Lower leg skin (tissue), 4 donors: ENCODE results near the gene BNC2. TPM values are rescaled to one million over a fixed set of nuclear protein-coding genes. Genes with fewer than 3 reads are reported as not detected.
A peak's percentile ranks its signal among the peaks of the same experiment; 100 is the strongest.

Source experiments
- DNase-seq, 2 donors: peaks; one replicate each; pipeline ENCODE4 v3.0.0-alpha.2; 2019; ENCODE audit warnings: low spot score in 2 of 2
- H3K4me3 ChIP-seq: fragments of 200-600 bp; sonication (generic); 2 replicates; pipeline ENCODE4 v1.5.1; 2017; ENCODE audit warnings: mild to moderate bottlenecking, low read depth; ENCODE audit not compliant: poor library complexity, severe bottlenecking
- POLR2A ChIP-seq, 2 donors: fragments of 450-650 bp; IDR thresholded peaks; one replicate each; pipeline ENCODE4 v1.6.1; 2016 to 2017; ENCODE audit warnings: antibody characterized with exemption in 2 of 2, mild to moderate bottlenecking in 1 of 2, moderate library complexity in 1 of 2
- WGBS, 2 donors: methylation state at CpG; one replicate each; pipeline ENCODE4 v1.1.5; 2018; 5-methylcytosine and 5-hydroxymethylcytosine counted together
- intact Hi-C: fragments of 100-400 bp; cut with DNase I; formaldehyde crosslinking; loops from one replicate; pipeline ENCODE4 v1.15.0; 2023; ENCODE audit warnings: low total_unique reads
- total RNA-seq, 4 donors: library from RNA; depleted of rRNA; stranded (reverse); fragments of >200 nt; gene quantifications; one replicate each; pipeline ENCODE4 v1.1.0, GENCODE V29; 2016
- TF ChIP-seq, protein P1 (sequence below), 3 donors: fragments of 450-650 bp; IDR thresholded peaks; one replicate each; pipeline ENCODE4 v1.5.1; 2016; ENCODE audit warnings: antibody characterized with exemption in 3 of 3, mild to moderate bottlenecking in 3 of 3, moderate library complexity in 2 of 3

The BNC2 gene
- total RNA-seq, 4 donors from 2014 or later, result 1.7 to 8.5 (median 3.7) TPM

DNA sequence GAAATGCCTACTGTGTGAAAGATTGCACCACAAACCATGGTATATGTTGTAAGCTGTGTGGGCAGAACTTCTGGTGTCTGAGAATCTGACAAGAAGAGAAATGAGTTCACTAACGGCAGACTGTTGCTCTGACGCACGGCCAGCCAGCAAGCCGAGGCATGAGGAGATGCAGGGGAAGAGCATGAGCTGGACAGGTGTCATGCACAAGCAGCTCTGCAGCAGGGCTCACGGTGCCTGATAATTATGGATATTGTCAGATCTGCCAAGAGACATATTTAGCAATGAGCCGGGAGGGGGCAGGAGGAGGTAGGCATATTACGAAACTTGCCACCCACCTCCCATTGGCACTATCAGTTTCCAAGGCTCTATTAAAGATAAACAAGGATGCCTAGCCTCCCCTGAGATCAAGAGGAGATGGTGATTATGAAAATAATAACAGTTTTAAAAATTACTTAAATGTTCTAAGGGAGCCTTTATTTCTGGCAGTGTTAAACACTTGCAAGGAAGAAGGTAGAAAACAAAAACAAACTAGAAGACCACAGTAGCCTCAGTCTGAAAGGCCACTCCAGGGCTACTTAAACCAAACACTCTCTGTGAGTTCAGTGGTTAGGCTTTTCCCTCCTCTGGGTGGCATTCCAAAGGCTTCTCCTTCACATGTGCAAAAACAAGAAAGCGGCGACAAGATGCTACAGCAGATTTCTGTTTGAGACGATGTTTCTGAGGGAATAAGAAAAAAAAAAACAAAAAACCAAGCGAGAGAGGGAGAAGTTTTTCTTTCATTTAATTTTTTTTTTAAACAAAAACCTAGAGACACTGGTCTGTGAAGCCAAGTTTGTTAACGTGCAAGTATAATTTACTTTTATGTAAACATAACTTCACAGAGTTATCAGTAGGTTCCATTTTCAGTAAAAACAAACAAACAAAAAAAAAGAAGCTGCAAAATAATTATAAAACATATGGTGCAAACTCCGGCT is 339.5 kb downstream of the BNC2 start:
- peak in 1 of 2 donors; percentile 41 for DNase-seq
- TF ChIP-seq, protein P1, sequence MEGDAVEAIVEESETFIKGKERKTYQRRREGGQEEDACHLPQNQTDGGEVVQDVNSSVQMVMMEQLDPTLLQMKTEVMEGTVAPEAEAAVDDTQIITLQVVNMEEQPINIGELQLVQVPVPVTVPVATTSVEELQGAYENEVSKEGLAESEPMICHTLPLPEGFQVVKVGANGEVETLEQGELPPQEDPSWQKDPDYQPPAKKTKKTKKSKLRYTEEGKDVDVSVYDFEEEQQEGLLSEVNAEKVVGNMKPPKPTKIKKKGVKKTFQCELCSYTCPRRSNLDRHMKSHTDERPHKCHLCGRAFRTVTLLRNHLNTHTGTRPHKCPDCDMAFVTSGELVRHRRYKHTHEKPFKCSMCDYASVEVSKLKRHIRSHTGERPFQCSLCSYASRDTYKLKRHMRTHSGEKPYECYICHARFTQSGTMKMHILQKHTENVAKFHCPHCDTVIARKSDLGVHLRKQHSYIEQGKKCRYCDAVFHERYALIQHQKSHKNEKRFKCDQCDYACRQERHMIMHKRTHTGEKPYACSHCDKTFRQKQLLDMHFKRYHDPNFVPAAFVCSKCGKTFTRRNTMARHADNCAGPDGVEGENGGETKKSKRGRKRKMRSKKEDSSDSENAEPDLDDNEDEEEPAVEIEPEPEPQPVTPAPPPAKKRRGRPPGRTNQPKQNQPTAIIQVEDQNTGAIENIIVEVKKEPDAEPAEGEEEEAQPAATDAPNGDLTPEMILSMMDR (IDR thresholded peaks at IDR 0.05), result no peak
- no peak for TF ChIP-seq POLR2A (IDR thresholded peaks at IDR 0.05)
- WGBS, 2 donors, result 61 to 68% methylated on average over 13 of the region's 13 CpGs
- no peak overlapping the region for H3K4me3 ChIP-seq
- intact Hi-C loops, result no loop called here

DNA sequence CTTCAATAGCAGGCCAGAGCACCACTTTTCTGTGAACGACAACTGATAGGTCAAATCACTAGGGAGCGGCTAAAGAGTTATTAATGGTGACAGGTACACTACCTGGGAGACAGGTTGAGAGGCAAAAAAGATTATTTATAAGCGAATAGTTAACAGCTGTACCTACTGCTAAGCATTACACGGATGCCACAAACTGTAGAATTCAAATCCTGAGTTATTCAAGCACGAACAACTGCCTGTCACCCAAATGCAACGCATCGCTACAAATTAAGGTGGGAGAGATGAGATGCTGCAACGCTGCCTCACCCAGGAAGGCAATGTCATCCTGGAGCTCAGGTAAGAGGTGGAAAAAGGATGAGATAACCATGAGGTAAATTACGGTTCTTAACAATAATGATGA is 342.9 kb downstream of the BNC2 start:
- H3K4me3 ChIP-seq, result no peak overlapping the region
- intact Hi-C loops, result no loop called here
- TF ChIP-seq, protein P1 (IDR thresholded peaks at IDR 0.05), result no peak
- no peak for TF ChIP-seq POLR2A (IDR thresholded peaks at IDR 0.05)
- no peak for DNase-seq
- 81 to 88% methylated on average over 9 of the region's 9 CpGs for whole genome bisulfite sequencing, 2 donors

DNA sequence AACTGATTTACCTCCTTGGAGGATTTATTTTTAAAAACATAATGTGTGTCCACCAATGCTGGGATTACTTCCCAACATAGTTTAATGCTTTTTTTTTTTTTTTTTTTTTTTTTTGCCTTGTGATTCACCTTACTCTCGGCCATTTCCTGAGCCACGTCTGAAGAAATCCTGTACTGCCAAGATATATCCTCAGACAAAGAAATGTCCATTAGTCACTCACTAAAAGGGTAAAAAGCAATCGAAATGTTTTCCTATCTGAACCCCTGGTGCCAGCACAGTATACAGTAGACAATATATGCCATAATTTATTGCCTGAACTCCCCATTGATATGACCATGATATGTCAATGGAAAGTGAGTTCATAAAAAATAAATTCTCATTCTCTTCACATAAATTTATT is 344.1 kb downstream of the BNC2 start:
- intact Hi-C loops, result no loop called here
- no peak overlapping the region for H3K4me3 ChIP-seq
- WGBS, 2 donors, result 78 to 90% methylated on average over 3 of the region's 3 CpGs
- DNase-seq, result no peak
- no peak for TF ChIP-seq POLR2A (IDR thresholded peaks at IDR 0.05)
- TF ChIP-seq, protein P1 (IDR thresholded peaks at IDR 0.05), result no peak

DNA sequence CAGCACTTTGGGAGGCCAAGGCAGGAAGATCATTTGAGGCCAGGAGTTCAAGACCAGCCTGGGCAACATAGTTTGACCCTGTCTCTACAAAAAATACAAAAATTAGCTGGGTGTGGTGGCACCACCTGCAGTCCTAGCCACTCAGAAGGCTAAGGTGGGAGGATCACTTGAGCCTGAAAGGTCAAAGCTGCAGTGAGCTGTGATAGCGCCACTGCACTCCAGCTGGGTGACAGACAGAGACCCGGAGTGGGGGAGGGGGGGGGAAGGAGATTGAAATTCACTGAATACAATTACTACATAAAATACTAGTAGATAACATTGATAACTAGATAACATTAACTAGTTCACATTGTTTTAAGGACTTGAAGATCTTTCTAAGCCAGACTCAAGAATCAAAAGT is 345.6 kb downstream of the BNC2 start:
- DNase-seq, result no peak
- H3K4me3 ChIP-seq, result no peak overlapping the region
- intact Hi-C loops, result no loop called here
- WGBS, 2 donors, result 88 to 98% methylated on average over 2 of the region's 2 CpGs
- no peak for TF ChIP-seq POLR2A (IDR thresholded peaks at IDR 0.05)
- TF ChIP-seq, protein P1 (IDR thresholded peaks at IDR 0.05), result no peak

DNA sequence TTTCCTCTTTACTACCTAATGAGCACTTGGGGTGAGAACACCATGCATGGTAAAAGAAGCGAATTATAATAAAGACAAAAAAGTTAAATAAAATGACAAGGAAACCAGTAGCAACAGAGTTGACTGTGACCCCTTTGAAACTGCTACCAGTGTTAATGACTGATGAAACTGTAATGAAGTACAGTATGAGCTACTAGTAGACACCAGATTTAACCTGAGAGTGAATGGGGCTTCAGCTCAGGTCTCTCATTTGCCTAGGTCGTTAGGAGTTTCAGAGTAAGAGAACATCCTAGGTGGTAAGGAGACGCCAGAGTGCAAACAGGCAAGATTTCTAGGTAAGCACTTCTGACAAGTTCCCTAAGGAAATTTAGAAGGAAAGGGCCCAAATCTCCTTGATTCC is 346.4 kb downstream of the BNC2 start:
- intact Hi-C loops, result no loop called here
- TF ChIP-seq, protein P1 (IDR thresholded peaks at IDR 0.05), result no peak
- TF ChIP-seq POLR2A (IDR thresholded peaks at IDR 0.05), result no peak
- no peak for DNase-seq
- WGBS, 2 donors, result 88 to 95% methylated on average over 3 of the region's 3 CpGs
- H3K4me3 ChIP-seq, result no peak overlapping the region
